ENCODE results near the gene TMEM233.
"Not testable (repeated sequence)": the region's sequence is repeated elsewhere in the genome, so short reads cannot be mapped to it uniquely, and the experiment has no call there.

Gene TMEM233

DNA sequence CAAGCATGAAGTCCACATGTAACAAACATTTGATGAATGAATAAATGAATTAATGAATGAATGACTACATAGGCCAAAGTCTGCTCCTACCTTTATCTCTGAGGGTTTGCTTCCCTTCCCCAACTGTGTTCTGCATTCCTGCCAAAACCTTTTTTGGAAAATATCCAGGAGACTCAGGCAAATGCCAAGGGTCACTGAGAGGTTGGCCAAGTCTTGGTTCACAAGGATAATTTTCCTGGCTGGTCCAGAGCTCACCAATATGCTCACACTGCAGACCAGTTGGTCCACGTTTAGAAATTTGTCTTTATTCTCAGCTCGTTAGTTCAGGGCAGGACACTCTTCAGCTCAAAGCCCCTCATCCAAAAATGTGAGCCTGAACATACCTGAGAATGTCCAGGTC is 10.2 kb downstream of the TMEM233 start:
- FAIRE-seq (no peak), DNase-seq (ENCODE audit: insufficient read length, low spot score) (no peak)

DNA sequence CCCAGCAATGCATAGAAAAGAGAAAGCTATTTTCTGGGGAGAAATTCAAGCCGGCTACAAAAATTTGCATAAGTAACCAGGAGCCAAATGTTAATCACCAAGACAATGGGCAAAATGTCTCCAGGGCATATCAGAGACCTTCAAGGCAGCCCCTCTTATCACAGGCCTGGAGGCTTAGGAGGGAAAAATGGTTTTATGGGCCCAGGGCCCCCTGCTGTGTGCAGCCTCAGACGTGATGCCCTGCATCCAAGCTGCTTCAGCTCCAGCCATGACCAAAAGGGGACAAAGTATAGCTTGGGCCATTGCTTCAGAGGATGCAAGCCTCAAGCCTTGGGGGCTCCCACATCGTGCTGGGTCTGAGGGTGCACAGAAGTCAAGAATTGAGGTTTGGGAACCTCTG is 15.8 kb downstream of the TMEM233 start:
- FAIRE-seq: no peak
- no peak for DNase-seq (ENCODE audit: insufficient read length, low spot score)

DNA sequence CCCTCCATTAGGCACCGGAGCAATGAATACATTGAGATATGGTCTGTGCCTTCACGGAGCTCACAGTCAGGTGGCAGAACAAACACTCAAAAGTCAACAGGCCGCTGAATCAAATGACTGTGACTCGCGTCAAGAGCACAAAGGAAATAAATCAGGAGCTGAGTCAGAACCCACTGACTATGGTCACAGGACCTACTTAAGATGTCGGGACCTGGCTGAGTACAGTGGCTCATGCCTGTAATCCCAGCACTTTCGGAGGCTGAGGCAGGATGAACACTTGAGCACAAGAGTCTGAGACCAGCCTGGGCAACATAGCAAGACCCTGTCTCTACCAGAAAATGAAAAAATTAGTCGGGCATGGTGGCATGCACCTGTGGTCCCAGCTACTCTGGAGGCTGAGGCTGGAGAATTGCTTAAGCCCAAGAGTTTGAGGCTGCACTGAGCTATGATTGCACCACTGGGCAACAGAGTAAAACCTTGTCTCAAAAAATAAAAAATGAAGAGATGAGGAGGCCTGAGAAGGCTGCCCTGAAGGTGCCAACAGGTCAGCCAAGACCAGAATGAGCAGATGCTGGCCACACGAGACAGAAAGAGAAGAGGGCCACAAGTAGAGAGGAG is 19.9 kb downstream of the TMEM233 start:
- FAIRE-seq (no peak), DNase-seq (ENCODE audit: insufficient read length, low spot score) (no peak)

DNA sequence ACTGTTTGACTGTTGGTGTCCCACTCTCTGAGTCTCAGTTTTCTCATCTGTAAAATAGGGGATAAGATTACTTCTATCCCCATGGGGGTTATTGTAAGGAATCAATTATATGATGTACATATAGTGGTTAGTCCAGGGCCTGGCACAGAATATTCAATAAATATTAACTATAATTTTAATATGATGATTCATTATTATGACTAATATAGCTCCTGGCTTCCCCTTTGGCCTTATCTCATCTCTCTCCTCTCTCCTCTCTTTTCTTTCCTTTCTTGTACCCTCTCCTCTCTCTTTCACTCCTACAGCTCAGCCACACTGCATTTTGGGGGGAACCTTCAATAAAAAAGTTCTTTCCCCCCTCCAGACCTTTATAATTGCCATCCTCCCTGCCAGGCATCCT is 21.1 kb downstream of the TMEM233 start:
- FAIRE-seq (no peak), DNase-seq (ENCODE audit: insufficient read length, low spot score) (no peak)

DNA sequence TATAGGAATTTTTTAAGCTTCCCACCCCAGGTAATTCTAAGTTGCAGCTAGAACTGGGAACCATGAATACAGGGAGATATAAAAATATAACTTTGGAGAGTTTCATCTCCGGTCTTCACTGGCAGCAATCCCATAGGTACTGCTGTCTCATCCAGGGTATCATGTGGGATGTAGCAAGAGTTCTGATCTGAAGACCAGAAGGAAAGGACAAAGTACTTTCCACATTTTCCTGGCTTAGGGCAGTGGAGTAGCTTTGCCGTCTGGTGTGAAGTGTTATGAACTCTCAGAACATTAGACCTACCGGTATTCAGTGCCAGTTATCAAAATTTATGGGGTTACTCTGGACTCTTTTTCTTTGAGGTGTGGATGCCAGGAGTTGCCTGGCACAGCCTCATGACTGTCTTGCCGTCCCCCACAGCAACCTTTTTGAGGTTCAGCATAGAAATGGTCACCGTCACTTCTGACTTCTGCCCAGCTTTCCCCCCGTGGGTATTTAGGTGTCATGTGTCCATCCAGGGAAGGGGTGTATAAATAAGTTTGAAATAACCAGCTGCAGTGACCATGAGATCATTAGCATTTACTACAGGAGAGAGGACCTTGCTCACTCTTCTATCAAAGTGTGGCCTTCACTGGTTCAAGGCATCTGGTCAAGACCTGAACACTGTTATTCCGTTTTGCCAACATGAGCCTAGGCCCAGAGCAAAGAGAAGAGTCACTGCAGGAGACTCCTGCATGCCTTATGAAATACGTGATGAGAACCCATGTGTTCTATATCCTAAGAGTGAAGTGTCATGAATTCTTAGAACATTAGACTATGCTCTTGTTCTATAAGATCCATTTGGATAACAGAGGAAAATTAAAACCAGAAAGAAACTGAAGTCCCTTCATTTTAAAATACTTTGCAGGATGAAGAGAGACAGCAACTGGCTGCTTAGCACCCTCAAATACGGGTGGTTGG is 22.2 kb downstream of the TMEM233 start:
- no peak for DNase-seq (ENCODE audit: insufficient read length, low spot score)
- FAIRE-seq: no peak

DNA sequence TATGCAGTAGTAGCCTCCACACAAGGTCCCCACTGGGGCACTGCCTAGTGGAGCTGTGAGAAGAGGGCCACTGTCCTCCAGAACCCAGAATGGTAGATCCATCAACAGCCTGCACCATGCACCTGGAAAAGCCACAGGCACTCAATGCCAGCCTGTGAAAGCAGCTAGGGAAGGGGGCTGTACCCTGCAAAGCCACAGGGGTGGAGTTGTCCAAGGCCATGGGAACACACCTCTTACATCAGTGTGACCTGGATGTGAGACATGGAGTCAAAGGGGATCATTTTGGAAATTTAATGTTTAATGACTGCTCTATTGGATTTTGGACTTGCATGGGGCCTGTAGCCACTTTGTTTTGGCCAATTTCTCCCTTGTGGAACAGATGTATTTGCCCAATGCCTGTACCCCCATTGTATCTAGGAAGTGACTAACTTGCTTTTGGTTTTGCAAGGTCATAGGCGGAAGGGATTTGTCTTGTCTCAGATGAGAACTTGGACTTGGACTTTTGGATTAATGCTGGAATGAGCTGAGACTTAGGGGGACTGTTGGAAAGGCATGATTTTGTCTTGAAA is 24.8 kb downstream of the TMEM233 start:
- not testable (repeated sequence) for FAIRE-seq; DNase-seq (ENCODE audit: insufficient read length, low spot score)

DNA sequence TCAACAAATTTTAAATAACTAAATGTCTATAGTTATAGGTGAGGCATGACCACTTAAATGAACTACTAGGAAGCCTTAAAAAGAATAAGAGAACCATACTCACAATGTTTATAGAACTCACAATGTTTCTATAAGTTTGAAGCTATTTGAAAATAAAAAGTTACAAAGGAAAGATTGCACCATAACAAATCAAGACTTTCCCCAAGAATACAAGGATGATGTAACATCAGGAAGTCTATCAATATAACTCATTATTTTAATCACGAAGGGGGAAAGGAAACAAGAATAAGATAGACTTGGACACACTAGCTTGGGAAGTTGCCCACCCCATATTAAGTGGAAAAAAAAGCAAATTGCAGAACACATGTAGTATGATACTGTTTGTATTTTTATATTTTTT is 26.9 kb downstream of the TMEM233 start:
- FAIRE-seq: no peak
- no peak for DNase-seq (ENCODE audit: insufficient read length, low spot score)

DNA sequence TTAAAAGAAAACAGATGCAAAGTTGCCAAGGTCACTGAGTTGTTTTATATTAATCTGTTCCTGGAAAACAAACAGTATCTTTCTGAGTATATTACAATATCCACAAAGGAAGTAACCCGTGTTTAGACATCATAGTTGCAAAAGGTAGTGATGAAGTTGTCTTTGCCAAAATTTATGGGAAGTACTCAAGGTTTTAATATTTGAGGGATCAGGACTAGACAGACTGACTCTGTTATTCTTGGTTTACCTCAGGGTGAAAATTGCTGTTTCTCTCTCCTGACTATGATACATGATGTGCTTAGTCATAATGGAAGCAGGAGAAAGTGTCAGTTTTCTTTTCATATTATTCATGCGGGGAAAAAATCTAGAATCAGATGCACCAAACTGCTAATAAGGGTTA is 28.3 kb downstream of the TMEM233 start:
- no peak for DNase-seq (ENCODE audit: insufficient read length, low spot score)
- FAIRE-seq: no peak

DNA sequence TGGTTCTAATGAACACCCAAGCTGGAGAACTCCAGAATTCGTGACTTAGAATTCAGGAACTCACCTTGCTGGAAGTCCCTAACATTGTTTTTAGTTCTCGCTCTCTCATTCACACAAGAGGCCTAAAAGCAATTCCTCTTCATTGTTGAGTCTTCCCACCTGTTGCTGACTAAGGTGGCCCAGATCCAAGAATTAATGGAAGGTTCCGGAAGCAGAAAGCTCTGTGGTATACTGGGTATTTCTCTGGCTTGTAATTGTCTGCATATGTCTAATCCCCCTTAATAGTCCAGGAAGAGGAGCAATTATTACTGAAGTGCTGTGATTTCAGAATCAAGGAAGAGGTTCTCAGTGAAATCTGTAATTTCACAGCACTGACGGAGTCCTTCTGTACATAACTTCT is 31.4 kb downstream of the TMEM233 start:
- no peak for FAIRE-seq
- no peak for DNase-seq (ENCODE audit: insufficient read length, low spot score)

DNA sequence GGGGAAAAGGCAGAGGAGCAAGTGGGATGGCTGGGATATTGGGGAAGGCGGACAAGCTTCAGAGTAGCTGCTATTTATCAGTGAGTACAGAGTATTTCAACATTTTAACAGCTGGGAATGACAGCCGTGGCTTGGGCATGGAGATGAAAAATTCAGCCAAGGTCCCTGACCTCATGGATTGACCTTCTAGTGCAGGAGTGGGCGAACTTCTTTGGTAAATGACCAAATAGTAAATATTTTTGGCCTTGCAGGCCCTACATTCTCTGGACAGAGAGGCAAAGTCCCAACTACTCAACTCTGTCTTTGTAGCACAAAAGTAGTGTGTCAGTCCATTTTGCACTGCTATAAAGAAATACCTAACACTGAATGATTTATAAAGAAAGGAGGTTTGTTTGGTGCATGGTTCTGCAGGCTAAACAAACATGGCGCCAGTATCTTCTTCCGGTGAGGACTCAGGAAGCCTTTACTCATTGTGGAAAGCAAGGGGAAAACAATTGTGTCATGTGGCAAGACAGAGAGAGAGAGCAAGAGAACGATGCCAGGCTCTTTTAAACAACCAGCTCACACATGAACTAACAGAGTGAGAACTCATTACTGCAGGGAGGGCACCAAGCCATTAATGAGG is 33.6 kb downstream of the TMEM233 start:
- DNase-seq (ENCODE audit: insufficient read length, low spot score) (no peak), FAIRE-seq (no peak)

DNA sequence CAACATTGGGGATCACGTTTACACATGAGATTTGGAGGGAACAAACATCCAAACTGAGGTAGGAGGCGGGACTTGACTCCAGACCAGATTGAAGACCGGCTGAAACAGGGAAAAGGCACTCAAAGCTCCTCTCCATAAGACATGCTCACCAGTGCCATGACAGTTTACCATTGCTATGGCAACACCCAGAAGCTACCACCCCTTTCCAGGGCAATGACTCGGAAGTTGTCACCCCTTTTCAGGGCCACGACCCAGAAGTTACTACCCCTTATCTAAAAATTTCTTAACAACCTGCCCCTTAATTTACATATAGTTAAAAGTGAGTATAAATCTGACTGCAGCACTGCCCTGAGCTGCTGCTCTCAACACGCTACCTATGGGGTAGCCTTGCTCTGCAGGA is 34.1 kb downstream of the TMEM233 start:
- FAIRE-seq: no peak
- no peak for DNase-seq (ENCODE audit: insufficient read length, low spot score)

DNA sequence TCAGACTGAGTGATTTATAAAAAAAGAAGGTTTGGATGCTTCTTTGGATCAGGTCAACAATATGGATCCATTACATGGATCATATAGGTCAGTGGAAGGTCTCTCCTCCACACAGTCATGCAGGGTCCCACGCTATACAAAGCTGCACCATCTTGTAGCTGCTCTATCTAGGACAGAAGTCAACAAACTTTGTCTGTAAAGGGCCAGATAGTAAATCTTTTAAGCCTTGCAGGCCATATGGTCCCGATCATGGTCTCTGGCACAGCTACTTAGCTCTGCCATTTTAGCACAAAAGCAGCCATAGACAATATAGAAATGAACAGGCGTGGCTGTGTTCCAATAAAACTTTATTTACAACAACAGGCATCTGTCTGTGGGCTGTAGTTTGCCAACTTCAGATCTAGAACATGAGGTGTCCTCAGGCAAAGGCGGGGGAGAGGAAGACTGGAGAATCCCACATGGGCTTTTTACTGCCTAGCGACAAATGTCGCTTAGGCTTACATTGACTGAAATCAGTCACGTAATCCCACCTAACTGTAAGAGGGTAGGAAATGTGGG is 36.7 kb downstream of the TMEM233 start:
- DNase-seq (ENCODE audit: insufficient read length, low spot score) (no peak), FAIRE-seq (no peak)

DNA sequence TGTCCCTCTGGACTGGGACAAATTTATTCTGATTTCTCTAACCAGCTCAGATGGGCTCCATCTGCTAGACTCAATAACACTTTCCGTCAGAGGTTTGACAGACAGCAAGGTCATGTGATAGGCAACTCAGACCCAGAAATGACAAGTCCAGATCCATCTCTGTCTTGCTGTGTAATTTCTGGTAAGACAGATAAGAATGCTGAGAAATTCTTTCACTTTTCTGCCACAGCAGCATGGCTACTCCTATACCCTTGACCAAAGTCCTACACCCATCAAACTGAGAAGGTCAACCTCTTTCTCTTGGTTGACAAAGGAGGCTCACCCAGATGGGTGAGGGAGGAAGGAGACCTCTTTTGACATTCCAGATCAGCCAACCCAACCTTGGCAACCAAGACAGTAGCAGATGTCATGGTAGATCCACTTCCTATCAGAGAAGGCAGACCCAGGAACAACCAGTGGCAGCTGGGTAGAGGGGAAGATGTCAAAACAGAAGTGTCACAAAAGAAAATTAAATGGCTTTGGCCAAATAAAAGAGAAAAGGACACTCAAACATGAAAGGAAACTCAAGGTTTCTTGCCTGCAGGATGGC is 37.5 kb downstream of the TMEM233 start:
- FAIRE-seq: no peak
- no peak for DNase-seq (ENCODE audit: insufficient read length, low spot score)

DNA sequence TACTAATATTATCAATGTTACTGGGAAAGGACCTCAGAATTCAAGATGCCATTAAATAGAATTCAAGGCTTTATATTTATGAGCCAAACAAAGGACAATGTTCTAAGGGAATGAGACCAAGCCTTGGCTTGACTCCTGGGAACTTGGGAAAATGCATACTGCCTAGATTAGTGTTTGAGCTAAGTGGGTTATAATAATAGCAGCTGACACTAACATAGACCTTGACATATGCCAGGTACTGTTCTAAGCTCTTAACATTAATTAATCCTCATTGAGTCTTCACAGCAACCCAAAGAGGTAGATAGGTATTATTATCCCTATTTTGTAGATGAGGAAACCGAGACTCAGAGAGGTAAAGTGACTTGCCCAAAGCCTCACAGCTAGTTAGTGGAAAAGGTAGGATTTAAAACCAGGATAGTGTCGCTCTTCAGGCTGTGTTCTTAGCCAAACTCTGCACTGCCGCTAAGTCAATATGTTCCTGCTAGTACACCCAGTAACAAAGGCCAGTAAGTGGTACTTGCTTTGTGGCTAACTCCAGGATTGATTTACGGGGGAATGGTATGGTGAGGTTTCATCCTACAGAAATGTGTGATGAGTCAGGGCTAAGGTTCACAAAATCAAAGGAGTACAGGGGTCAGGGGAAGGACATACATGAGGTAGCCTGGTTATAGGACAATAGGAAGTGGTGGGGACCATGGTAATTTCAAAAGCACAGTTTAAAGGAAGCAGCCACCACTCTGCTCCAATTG is 38.5 kb downstream of the TMEM233 start:
- DNase-seq (ENCODE audit: insufficient read length, low spot score): no peak
- FAIRE-seq: no peak

DNA sequence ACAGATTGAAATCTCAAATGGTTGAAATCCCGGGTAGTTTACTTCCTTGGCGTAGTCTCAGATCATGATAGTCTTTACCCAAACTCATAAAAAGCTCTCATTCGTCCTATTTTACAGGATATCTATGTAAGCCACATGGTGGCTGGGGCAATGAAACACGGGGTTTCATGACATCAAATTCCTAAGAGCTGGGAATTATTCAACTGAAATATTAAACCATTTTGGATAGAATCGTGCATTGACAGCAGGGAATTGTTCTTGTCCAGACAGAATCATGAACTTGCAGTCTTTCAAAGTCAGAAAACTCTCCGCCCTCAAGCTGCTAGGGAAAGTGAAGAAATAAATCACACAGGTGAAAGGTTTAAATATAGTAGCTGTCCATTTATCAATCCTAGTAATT is 41.2 kb downstream of the TMEM233 start:
- FAIRE-seq: no peak
- no peak for DNase-seq (ENCODE audit: insufficient read length, low spot score)

DNA sequence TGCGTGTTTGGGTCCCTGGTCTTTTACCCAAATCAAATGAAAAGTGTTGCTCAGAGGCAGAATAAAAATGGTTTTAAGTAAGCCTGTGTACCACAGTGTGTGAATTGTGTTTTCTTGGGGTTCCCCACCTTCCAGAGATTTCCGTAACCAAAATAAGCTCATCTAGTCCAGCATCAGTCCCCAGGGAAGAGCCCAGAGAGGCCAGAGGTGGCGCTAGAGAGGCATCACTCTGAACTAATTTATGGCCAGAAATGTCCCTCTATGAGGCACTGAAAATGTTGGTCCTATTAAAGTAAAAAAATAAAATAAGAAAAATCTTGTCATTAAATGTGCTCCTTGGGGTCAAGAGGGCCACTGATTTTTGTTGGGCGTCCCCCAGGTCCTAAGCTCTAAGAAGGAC is 49.4 kb downstream of the TMEM233 start:
- no peak for FAIRE-seq

DNA sequence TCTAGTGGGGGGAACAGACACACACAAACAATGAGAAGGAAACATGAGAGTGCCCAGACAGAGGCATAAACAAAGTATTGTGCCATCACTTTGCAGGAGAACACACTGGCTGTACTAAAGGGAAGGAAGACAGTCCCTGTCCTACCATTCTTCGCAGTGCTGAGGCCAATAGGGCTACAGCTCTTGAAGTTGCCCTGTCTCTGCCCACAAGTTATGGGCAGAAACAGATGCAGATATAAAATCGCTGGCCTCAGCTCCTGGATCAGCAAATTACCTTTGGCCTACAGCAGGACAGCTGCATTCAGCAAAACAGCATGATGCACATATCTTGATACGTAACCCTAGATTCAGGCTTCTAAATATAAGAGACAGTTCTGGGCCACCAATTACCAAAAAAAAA is 51.4 kb downstream of the TMEM233 start:
- no peak for FAIRE-seq
- no peak for DNase-seq (ENCODE audit: insufficient read length, low spot score)

More for the DNA sequence above, 49.4 kb downstream of the TMEM233 start:
- no peak for DNase-seq (ENCODE audit: insufficient read length, low spot score)

DNA sequence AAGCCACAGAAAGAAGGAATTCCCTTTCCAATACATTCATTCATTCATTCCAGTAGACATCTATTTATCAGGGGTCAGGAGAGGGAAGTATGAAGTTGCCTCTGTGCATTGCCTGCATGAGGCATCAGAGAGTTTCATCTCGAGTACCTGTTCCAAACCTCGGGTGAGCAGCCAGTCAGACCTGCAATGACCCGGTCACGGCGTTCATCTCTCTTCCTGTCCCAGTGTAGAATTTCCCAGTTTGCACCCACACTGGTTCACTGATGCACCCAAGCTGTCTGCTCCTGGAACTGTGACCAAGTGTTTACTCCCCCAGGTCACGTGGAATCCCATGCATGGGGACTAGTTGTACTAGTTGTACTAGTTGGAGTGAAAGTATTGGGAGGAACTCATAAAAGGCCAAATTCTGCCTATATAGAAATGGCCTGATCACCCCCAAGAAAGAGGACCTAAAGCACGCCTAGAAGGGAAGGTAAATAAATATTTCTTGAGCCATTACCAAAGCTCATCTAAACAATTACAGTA is 52.0 kb downstream of the TMEM233 start:
- FAIRE-seq: no peak

DNA sequence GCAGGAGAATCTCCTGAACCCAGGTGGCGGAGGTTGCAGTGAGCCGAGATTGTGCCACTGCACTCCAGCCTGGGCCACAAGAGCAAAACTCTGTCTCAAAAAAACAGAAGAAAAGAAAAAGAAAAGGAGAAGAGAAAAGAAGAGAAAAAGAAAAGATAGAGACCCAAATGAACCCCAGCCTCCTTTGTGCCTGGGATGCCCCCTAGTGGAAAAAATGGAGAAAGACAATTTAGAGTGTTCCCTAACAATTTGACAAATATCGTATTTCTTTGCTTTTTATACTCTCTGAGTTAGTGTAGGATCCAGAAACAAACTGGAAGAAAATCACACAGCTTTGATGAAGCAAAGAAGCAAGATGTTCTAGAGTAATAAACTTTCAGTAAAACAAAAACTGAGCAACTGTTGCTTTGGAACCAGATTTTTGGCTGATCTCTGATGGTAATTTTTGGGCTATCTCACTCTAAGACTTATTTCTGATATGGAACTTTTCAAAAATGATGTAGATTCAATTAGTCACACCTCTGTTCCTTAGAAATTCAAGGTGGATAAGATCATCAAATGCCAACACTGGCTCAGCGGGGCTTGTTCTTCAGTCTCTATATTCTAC is 55.7 kb downstream of the TMEM233 start:
- DNase-seq (ENCODE audit: insufficient read length, low spot score): peak; percentile 40
- no peak for FAIRE-seq

More for the DNA sequence above, 52.0 kb downstream of the TMEM233 start:
- no peak for DNase-seq (ENCODE audit: insufficient read length, low spot score)
